Neural cell (in vitro differentiated cells): ENCODE measurements around the gene LARGE1. TPM values are rescaled to one million over a fixed set of nuclear protein-coding genes. Genes with fewer than 3 reads are reported as not detected.

Experiments
- H2AFZ ChIP-seq: fragments of 200-600, 300-800 bp; sonication (generic), shearing (Covaris generic); 2 replicates; pipeline ENCODE4 v1.6.0; 2014; ENCODE audit warnings: low read depth, mild to moderate bottlenecking, antibody characterized with exemption, low read length, moderate library complexity
- H3F3A ChIP-seq: fragments of 200-600 bp; shearing (Covaris generic); 2 replicates; pipeline ENCODE4 v1.6.1; 2016; ENCODE audit warnings: mild to moderate bottlenecking, moderate library complexity, mixed read lengths, antibody characterized with exemption, low read length; ENCODE audit not compliant: insufficient read depth, poor library complexity, severe bottlenecking
- H3K27ac ChIP-seq: fragments of 200-600, 300-800 bp; sonication (generic), shearing (Covaris generic); 2 replicates; pipeline ENCODE4 v1.5.1; 2014; ENCODE audit warnings: mild to moderate bottlenecking, low read length, moderate library complexity
- H3K27me3 ChIP-seq: fragments of 300-800, 200-600 bp; sonication (generic), shearing (Covaris generic); 2 replicates; pipeline ENCODE4 v1.6.0; 2014; ENCODE audit warnings: mild to moderate bottlenecking, low read depth, low read length, moderate library complexity; ENCODE audit not compliant: insufficient read depth
- H3K36me3 ChIP-seq: fragments of 300-800, 200-600 bp; sonication (generic), shearing (Covaris generic); 2 replicates; pipeline ENCODE4 v1.5.1; 2014; ENCODE audit warnings: mild to moderate bottlenecking, antibody characterized with exemption, low read length, moderate library complexity; ENCODE audit not compliant: insufficient read depth
- H3K4me2 ChIP-seq: fragments of 300-800, 200-600 bp; sonication (generic), shearing (Covaris generic); 2 replicates; pipeline ENCODE4 v1.6.0; 2014; ENCODE audit warnings: mild to moderate bottlenecking, low read length
- H3K4me3 ChIP-seq: fragments of 300-800, 200-600 bp; sonication (generic), shearing (Covaris generic); 2 replicates; pipeline ENCODE4 v1.5.1; 2014; ENCODE audit warnings: mild to moderate bottlenecking, low read length, moderate library complexity
- H3K79me2 ChIP-seq: fragments of 200-600 bp; shearing (Covaris generic); replicated peaks from 2 replicates; pipeline ENCODE4 v1.6.0; 2014; ENCODE audit warnings: mild to moderate bottlenecking, low read length, moderate library complexity; ENCODE audit not compliant: insufficient read depth
- H3K9ac ChIP-seq: fragments of 300-800, 200-600 bp; sonication (generic), shearing (Covaris generic); 2 replicates; pipeline ENCODE4 v1.6.1; 2016; ENCODE audit warnings: mild to moderate bottlenecking, low read length, mixed read lengths
- H3K9me2 ChIP-seq: fragments of 200-600 bp; shearing (Covaris generic); 2 replicates; pipeline ENCODE4 v1.6.1; 2016; ENCODE audit warnings: mild to moderate bottlenecking, low read length, mixed read lengths; ENCODE audit not compliant: insufficient read depth
- H3K9me3 ChIP-seq: fragments of 200-600, 300-800 bp; sonication (generic), shearing (Covaris generic); 2 replicates; pipeline ENCODE4 v1.6.1; 2016; ENCODE audit warnings: mild to moderate bottlenecking, mixed run types, low read length, moderate library complexity, mixed read lengths
- H4K20me1 ChIP-seq: fragments of 200-600 bp; shearing (Covaris generic); 2 replicates; pipeline ENCODE4 v1.6.1; 2016; ENCODE audit warnings: mild to moderate bottlenecking, mixed run types; ENCODE audit not compliant: insufficient read depth
- EP300 ChIP-seq: fragments of 450-650 bp; conservative IDR thresholded peaks from 2 replicates; pipeline ENCODE4 v1.6.1; 2014; ENCODE audit warnings: antibody characterized with exemption, mild to moderate bottlenecking, moderate library complexity; ENCODE audit not compliant: poor library complexity, severe bottlenecking
- EZH2 ChIP-seq: fragments of 200-600, 300-800 bp; shearing (Covaris generic), sonication (generic); IDR thresholded peaks from 2 replicates; pipeline ENCODE4 v1.6.1; 2014; ENCODE audit warnings: antibody characterized with exemption, low read length, borderline replicate concordance, mild to moderate bottlenecking; ENCODE audit not compliant: insufficient read depth, poor library complexity, severe bottlenecking
- MXI1 ChIP-seq: fragments of 450-650 bp; conservative IDR thresholded peaks from 2 replicates; pipeline ENCODE4 v1.6.1; 2014; ENCODE audit warnings: antibody characterized with exemption, mild to moderate bottlenecking; ENCODE audit not compliant: poor library complexity, severe bottlenecking
- POLR2AphosphoS5 ChIP-seq: IDR thresholded peaks from 2 replicates; pipeline ENCODE4 v1.6.1; 2012
- RAD21 ChIP-seq: fragments of 450-650 bp; conservative IDR thresholded peaks from 2 replicates; pipeline ENCODE4 v1.6.1; 2014; ENCODE audit warnings: antibody characterized with exemption, mild to moderate bottlenecking, moderate library complexity
- SMC3 ChIP-seq: fragments of 450-650 bp; conservative IDR thresholded peaks from 2 replicates; pipeline ENCODE4 v1.6.1; 2014; ENCODE audit warnings: antibody characterized with exemption, mild to moderate bottlenecking, moderate library complexity; ENCODE audit not compliant: poor library complexity
- TAF1 ChIP-seq: IDR thresholded peaks from 2 replicates; pipeline ENCODE4 v1.6.1; 2012; ENCODE audit warnings: low read depth
- polyA plus RNA-seq: library from polyadenylated mRNA; depleted of rRNA; stranded (reverse); fragments of >200 nt; gene quantifications from 2 replicates; pipeline ENCODE4 v1.2.3, GENCODE V29; 2014
- TF ChIP-seq, protein P1 (sequence below): fragments of 450-650 bp; IDR thresholded peaks from 2 replicates; pipeline ENCODE4 v1.5.1; 2014; ENCODE audit warnings: antibody characterized with exemption, mild to moderate bottlenecking, moderate library complexity; ENCODE audit not compliant: poor library complexity, severe bottlenecking
- TF ChIP-seq, protein P2 (sequence below): IDR thresholded peaks from 2 replicates; pipeline ENCODE4 v1.6.1; 2012; ENCODE audit warnings: borderline replicate concordance

LARGE1 gene
- polyA plus RNA-seq, 1 donor from 2014 or later = 27.5 TPM

DNA sequence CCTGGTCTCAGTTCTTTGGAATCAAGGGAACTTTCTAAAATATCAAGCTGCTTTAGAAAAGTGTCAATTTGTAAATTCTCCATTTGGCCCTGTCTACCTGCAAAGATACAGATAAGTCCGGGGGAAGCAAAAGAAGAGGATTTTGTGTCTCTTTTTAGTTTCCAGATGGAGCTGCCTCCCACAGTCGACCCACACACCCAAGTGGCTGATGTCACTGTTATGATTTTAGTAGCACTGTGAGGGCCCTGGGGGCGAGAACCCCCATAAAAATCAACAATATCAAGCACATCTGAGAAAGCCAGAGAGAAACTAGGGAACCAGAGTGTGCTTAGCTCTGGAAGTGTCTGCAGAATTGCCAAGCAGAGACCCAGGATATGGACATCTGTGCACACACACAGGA is 212.7 kb downstream of the LARGE1 start:
- H3K4me3 ChIP-seq = no peak overlapping the region
- H3K36me3 ChIP-seq = no peaks in the 10 kb centered on the region
- no peak overlapping the region for H3K4me2 ChIP-seq
- peaks cover 2% of the 10 kb centered on the region for H3K9me3 ChIP-seq
- no peak overlapping the region for H3K9ac ChIP-seq
- H3F3A ChIP-seq = no peaks in the 10 kb centered on the region
- no peak overlapping the region for H3K27ac ChIP-seq
- no peak for TF ChIP-seq POLR2AphosphoS5
- TF ChIP-seq, protein P1, sequence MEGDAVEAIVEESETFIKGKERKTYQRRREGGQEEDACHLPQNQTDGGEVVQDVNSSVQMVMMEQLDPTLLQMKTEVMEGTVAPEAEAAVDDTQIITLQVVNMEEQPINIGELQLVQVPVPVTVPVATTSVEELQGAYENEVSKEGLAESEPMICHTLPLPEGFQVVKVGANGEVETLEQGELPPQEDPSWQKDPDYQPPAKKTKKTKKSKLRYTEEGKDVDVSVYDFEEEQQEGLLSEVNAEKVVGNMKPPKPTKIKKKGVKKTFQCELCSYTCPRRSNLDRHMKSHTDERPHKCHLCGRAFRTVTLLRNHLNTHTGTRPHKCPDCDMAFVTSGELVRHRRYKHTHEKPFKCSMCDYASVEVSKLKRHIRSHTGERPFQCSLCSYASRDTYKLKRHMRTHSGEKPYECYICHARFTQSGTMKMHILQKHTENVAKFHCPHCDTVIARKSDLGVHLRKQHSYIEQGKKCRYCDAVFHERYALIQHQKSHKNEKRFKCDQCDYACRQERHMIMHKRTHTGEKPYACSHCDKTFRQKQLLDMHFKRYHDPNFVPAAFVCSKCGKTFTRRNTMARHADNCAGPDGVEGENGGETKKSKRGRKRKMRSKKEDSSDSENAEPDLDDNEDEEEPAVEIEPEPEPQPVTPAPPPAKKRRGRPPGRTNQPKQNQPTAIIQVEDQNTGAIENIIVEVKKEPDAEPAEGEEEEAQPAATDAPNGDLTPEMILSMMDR = no peak
- TF ChIP-seq RAD21 = no peak
- no peak for TF ChIP-seq TAF1
- no peak for TF ChIP-seq EP300
- H4K20me1 ChIP-seq = no peaks in the 10 kb centered on the region
- H3K9me2 ChIP-seq = no peaks in the 10 kb centered on the region
- no peak overlapping the region for H2AFZ ChIP-seq
- H3K79me2 ChIP-seq = no peaks in the 10 kb centered on the region
- H3K27me3 ChIP-seq = no peaks in the 10 kb centered on the region

- H3K79me2 ChIP-seq = no peaks in the 10 kb centered on the region
Observed at GRCh38 chr22:33706100-33706499, 214.2 kb downstream of the LARGE1 start.

GRCh38 chr22:33699176-33699575 is 221.1 kb downstream of the LARGE1 start:
- Histone ChIP-seq H3K36me3 (no peaks in the 10 kb centered on the region), H3K9me3 (peaks cover under 1% of the 10 kb centered on the region), H3K27me3 (no peaks in the 10 kb centered on the region), H4K20me1 (no peaks in the 10 kb centered on the region), H3F3A (no peaks in the 10 kb centered on the region), H3K9me2 (no peaks in the 10 kb centered on the region), H2AFZ (no peak overlapping the region), H3K9ac (no peak overlapping the region), H3K27ac (no peak overlapping the region), H3K79me2 (no peaks in the 10 kb centered on the region), H3K4me2 (no peak overlapping the region), H3K4me3 (no peak overlapping the region)
- no peak for TF ChIP-seq MXI1
- TF ChIP-seq RAD21 = no peak
- TF ChIP-seq TAF1 = no peak
- no peak for TF ChIP-seq POLR2AphosphoS5

More at GRCh38 chr22:33706100-33706499, 214.2 kb downstream of the LARGE1 start:
- TF ChIP-seq POLR2AphosphoS5 = no peak
- no peaks in the 10 kb centered on the region for H3K27me3 ChIP-seq
- H4K20me1 ChIP-seq = no peaks in the 10 kb centered on the region
- H3K9me3 ChIP-seq = peaks cover 2% of the 10 kb centered on the region
- H3K27ac ChIP-seq = no peak overlapping the region
- no peaks in the 10 kb centered on the region for H3F3A ChIP-seq
- H3K4me3 ChIP-seq = no peak overlapping the region
- H2AFZ ChIP-seq = no peak overlapping the region
- no peak overlapping the region for H3K4me2 ChIP-seq
- H3K36me3 ChIP-seq = no peaks in the 10 kb centered on the region
- H3K9ac ChIP-seq = no peak overlapping the region
- no peaks in the 10 kb centered on the region for H3K9me2 ChIP-seq

GRCh38 chr22:33697640-33698039 is 222.6 kb downstream of the LARGE1 start:
- H3F3A ChIP-seq = no peaks in the 10 kb centered on the region
- H3K9me2 ChIP-seq = no peaks in the 10 kb centered on the region
- H4K20me1 ChIP-seq = no peaks in the 10 kb centered on the region
- H3K9ac ChIP-seq = no peak overlapping the region
- no peak for TF ChIP-seq SMC3
- TF ChIP-seq, protein P1 = no peak
- TF ChIP-seq POLR2AphosphoS5 = no peak
- no peak for TF ChIP-seq MXI1
- TF ChIP-seq, protein P2, sequence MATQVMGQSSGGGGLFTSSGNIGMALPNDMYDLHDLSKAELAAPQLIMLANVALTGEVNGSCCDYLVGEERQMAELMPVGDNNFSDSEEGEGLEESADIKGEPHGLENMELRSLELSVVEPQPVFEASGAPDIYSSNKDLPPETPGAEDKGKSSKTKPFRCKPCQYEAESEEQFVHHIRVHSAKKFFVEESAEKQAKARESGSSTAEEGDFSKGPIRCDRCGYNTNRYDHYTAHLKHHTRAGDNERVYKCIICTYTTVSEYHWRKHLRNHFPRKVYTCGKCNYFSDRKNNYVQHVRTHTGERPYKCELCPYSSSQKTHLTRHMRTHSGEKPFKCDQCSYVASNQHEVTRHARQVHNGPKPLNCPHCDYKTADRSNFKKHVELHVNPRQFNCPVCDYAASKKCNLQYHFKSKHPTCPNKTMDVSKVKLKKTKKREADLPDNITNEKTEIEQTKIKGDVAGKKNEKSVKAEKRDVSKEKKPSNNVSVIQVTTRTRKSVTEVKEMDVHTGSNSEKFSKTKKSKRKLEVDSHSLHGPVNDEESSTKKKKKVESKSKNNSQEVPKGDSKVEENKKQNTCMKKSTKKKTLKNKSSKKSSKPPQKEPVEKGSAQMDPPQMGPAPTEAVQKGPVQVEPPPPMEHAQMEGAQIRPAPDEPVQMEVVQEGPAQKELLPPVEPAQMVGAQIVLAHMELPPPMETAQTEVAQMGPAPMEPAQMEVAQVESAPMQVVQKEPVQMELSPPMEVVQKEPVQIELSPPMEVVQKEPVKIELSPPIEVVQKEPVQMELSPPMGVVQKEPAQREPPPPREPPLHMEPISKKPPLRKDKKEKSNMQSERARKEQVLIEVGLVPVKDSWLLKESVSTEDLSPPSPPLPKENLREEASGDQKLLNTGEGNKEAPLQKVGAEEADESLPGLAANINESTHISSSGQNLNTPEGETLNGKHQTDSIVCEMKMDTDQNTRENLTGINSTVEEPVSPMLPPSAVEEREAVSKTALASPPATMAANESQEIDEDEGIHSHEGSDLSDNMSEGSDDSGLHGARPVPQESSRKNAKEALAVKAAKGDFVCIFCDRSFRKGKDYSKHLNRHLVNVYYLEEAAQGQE = no peak
- TF ChIP-seq TAF1 = no peak
- no peak for TF ChIP-seq EZH2
- TF ChIP-seq RAD21 = no peak
- no peak for TF ChIP-seq EP300
- no peak overlapping the region for H3K27ac ChIP-seq
- H3K79me2 ChIP-seq = no peaks in the 10 kb centered on the region
- no peaks in the 10 kb centered on the region for H3K36me3 ChIP-seq
- H3K27me3 ChIP-seq = no peaks in the 10 kb centered on the region
- no peak overlapping the region for H3K4me2 ChIP-seq
- no peak overlapping the region for H3K4me3 ChIP-seq
- H3K9me3 ChIP-seq = no peaks in the 10 kb centered on the region
- no peak overlapping the region for H2AFZ ChIP-seq
